AG10803 (cell line): Measurements from ENCODE around the gene AMOTL2.

ENCODE experiments used
- DNase-seq: peaks from one replicate; pipeline ENCODE4 v3.0.0; 2010; ENCODE audit warnings: low read depth
- H3K4me3 ChIP-seq: 2 replicates; pipeline ENCODE4 v1.5.1; 2011; ENCODE audit warnings: mild to moderate bottlenecking, low read length, control low read depth
- CTCF ChIP-seq: conservative IDR thresholded peaks from 2 replicates; pipeline ENCODE4 v1.5.1; 2011; ENCODE audit warnings: mild to moderate bottlenecking, low read length, control low read depth, inconsistent platforms

Gene AMOTL2

GRCh38 chr3:134322286-134322685 is 52.0 kb downstream of the AMOTL2 start:
- DNase-seq = no peak
- H3K4me3 ChIP-seq = no peak overlapping the region
- TF ChIP-seq CTCF = no peak

- no peak for DNase-seq
- TF ChIP-seq CTCF = no peak
- no peak overlapping the region for H3K4me3 ChIP-seq
These were observed 53.5 kb downstream of the AMOTL2 start for GRCh38 chr3:134320749-134321148.

- DNase-seq = no peak
These were observed 54.3 kb downstream of the AMOTL2 start for GRCh38 chr3:134319931-134320330.

GRCh38 chr3:134318166-134318565 is 56.1 kb downstream of the AMOTL2 start:
- DNase-seq = no peak
- TF ChIP-seq CTCF = no peak
- H3K4me3 ChIP-seq = no peak overlapping the region

More at GRCh38 chr3:134319931-134320330, 54.3 kb downstream of the AMOTL2 start:
- TF ChIP-seq CTCF = no peak
- H3K4me3 ChIP-seq = no peak overlapping the region

- peak; percentile 85 for DNase-seq
- no peak overlapping the region for H3K4me3 ChIP-seq
- TF ChIP-seq CTCF = no peak
These were observed 56.9 kb downstream of the AMOTL2 start for GRCh38 chr3:134317106-134317947.

GRCh38 chr3:134315286-134316106 is 58.8 kb downstream of the AMOTL2 start:
- no peak overlapping the region for H3K4me3 ChIP-seq
- TF ChIP-seq CTCF = no peak
- DNase-seq = peak; percentile 89
